ENCODE data around the gene MAP7.
"Not testable (repeated sequence)": the region's sequence is repeated elsewhere in the genome, so short reads cannot be mapped to it uniquely, and the experiment has no call there.

MAP7 gene

DNA sequence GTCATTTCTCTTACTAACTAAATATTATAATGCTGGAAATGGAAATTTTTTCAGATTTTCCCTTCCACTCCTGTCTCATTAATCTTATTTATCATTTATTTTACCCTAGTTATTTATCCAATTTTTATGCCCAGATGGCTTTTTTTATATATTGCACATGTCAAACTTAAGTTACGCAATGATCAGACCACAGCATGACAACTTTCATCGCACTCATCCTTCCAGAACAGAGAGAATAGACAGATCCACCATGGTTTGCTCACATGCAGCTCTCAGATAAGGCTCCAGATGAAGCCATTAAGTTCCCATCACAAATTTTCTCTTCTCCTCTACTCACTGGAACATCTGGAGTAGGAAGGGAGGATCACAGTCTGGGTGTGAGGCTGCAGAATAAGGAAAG lies 48.7 kb downstream of the MAP7 start:
- no peak for DNase-seq

DNA sequence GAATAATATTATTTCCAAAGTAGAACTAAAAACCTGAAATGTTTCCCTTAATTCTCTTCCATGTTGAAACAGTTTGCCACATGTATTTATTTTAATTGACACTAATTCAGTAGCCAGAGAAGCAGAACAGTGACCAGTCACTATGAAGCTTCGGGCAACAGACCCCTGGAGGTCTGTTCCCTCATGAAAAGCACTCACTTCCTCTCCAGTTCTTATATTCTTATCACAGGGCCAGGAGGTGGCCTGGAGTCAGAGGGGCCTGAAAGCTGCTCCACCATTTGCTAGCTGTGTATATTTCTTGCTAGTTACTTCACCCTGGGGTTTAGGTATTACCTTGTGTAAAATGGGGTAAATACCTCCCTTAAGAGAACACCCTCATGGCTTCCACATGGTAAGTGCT lies 49.1 kb downstream of the MAP7 start:
- DNase-seq: no peak

DNA sequence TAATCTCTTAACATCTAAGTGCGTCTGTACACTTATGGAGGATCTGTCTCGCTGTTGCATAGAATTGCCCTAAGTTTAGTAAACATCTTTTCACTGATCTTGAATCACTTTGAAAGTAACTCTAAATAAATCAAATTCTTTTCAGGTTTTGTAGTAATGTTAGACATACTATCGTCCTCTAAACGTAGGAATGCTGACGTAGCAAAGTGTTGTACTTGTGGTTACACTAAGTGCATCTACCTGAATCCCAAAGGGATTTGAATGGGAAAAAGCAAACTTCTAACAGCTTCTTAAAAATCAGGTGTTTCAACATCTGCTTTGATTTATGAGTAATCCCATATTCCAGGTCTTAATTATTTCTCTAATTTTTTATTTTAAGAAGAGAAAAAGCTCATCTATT lies 49.8 kb downstream of the MAP7 start:
- DNase-seq: no peak

DNA sequence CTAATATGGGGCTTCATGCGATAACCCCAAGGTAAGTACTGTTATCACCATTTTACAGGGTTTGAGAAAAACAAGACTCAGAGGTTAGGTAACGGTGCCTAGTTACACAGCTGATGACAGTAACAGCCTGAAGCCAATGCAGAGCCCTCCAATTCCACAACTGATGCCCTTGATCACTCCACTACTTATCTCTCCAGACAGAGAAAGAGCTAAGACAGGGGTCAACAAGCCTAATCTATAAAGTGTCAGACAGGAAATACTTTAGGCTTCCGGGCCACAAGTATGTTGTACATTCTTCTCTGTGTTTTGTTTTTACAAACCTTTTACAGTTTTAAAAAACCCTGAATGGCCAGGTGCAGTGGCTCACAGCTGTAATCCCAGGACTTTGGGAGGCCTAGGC lies 50.9 kb downstream of the MAP7 start:
- no peak for DNase-seq

- not testable (repeated sequence) for DNase-seq
Observed at GRCh38 chr6:136496449-136496848, 53.8 kb downstream of the MAP7 start.

- DNase-seq: no peak
Observed at GRCh38 chr6:136494710-136495109, 55.5 kb downstream of the MAP7 start.

DNA sequence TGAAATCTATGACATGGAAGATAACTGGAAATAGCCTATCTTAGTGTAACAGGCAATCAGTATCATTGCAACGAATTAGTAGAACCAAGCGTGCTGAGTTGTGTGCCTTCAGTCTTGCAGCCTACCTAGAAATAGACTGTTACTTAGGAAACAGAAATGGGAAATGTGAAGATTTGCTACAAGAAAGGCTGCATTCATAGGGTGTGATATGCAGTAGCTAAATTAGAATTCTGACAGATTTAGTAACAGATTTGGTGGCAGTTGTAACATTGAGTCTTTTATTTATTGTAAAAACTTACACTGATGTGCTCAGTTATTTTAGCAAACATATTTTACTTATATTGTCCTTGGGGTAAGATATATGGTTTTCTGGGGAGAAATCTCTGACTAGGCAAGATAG lies 56.2 kb downstream of the MAP7 start:
- DNase-seq: no peak

- DNase-seq: no peak
Observed at GRCh38 chr6:136492409-136492808, 57.8 kb downstream of the MAP7 start.

DNA sequence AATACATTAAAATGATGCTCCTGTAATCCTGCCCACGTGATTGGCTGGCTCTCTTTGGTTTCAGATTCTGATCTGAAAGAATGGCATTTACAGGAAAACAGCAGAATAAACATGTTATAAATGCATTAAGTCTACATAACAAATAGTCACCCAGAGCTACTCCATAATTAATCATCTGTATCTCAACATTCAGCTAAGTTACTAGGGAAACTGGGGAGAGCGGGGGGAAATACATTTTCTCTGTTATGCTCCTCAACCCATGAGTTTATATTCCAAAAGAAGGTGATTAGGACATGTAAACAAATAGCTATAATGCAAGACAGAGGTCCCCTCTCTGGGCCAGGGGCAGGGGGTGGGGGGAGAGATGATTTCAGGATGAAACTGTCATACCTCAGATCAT lies 58.5 kb downstream of the MAP7 start:
- DNase-seq: no peak

DNA sequence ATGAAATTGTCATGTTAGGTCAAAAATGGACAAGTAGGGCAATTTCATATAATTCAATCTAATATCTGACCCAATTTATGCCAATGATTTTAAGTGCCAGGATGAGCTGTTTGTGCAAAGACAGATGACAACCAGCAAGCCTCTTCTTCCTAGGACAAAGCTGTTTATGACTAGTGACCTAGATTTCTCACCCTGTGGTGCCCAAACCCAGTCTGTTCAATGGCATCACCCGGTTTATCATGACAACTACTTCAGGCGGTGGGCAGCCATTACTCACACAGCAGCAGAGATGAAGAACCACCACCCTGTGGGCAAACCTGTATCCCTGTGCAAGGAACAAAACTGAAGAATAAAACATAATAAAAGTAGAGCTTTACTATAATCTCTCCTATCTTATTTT lies 59.0 kb downstream of the MAP7 start:
- no peak for DNase-seq

- not testable (repeated sequence) for DNase-seq
Observed at GRCh38 chr6:136489689-136490033, 60.6 kb downstream of the MAP7 start.

GRCh38 chr6:136487759-136488425 lies 62.3 kb downstream of the MAP7 start:
- no peak for DNase-seq

DNA sequence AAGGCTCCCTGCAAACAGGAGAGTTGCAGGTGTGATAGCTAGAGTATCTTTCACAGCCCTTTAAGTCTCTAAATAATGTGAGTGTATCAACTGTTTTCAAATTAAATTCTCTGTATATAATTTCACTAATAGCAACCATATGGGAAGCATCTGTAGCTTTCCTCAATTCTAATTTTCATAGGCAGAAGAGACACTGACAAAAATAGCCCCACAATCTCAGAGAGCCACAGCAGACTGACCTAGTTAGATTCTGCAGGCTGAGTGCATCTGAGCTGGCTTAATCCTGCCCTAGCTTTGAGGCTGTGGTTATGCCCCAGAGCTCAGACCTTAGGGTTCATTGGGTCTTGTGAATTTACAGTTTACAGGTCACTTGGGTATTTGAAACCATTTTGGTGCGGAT lies 63.9 kb downstream of the MAP7 start:
- no peak for DNase-seq

DNA sequence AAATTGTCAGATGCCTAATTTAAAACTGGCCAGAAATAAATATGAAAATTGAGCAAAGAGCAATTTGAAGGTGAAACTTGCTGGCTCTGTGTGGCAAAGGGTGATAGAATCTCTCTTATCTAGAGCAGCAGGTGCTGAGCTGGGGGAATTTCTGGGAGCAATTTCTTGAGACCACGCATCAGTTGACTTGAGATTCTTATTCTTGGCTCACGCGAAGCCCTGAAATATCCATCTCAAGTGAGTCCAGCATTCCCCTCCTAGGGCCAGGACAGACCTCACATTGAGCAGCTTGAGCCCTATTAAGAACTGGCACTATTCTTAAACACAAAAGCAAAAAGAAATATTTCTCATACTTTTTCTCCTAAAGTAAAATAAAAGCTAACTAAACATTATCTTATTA lies 66.3 kb downstream of the MAP7 start:
- DNase-seq: no peak

DNA sequence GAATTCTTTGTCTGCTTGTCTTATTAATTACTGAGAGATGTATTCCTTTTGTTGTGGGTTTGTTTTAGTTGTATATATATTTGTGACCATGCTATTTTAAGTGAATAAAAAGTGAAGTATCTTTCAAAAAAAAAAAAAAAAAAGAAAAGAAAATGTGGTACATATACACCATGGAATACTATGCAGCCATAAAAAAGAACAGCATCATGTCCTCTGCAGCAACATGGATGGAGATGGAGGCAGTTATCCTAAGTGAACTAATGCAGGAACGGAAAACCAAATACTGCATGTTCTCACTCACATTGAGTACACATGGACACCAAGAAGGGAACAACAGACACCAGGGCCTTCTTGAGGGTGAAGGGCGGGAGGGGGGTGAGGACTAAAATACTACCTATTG lies 67.2 kb downstream of the MAP7 start:
- DNase-seq: not testable (repeated sequence)

GRCh38 chr6:136477548-136477947 lies 72.7 kb downstream of the MAP7 start:
- no peak for DNase-seq

DNA sequence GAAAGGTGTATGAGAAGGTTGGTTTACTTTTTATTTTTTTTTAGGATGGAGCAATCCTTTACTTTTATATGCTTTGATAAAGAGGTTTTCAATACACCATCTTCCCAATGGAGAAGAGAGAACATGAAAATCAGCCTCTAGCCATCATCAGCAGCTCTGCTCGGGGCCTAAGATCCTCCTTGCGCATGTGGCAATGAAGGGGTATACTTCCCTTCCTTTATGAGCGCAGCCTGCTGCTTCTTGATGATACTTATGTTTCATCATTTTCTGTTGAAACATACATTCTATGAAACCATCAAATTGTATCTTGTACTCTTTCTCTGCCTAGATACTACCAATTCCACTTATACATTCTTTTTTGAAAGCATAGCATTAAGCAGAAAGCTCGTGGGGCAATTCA lies 74.5 kb downstream of the MAP7 start:
- DNase-seq: no peak

DNA sequence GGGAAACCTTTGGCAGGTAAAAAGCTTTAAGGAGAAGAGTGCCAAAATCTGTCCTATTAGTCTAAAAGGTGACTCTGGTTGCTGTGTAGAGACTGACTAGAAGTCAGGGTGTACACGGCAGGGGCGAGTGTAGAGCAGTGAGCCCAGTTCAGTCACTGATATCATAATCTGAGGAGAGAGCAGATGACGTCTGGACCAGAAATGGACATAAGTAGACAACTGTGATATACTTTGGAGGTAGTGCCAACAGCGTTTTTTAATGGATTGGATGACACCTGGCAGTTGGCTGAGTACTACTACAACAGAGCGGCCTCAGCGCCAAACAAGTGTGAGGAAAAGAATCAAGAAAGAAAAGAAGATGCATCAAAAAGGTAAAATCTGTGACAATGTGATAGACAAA lies 76.0 kb downstream of the MAP7 start:
- no peak for DNase-seq

DNA sequence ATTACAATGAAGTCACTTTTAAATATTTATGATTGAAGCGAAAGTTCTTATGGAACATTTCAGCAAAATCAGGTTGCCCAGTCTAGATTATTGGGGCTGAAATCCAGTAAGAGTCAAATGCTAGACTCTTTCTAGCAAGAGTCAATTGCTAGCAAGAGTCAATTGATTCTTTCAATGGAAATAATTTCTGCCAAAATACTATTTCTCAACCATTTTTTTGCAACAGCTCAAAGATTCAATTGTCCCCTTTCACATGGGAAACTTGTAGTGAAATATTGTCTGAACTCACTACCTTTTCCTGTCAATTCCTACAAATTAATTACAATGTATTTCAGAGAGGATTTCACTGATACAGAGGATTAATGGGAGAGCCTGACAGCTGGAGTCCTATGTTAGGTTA lies 78.3 kb downstream of the MAP7 start:
- DNase-seq: no peak

GRCh38 chr6:136471372-136471771 lies 78.8 kb downstream of the MAP7 start:
- no peak for DNase-seq

- no peak for DNase-seq
Observed at GRCh38 chr6:136470044-136470443, 80.2 kb downstream of the MAP7 start.

DNA sequence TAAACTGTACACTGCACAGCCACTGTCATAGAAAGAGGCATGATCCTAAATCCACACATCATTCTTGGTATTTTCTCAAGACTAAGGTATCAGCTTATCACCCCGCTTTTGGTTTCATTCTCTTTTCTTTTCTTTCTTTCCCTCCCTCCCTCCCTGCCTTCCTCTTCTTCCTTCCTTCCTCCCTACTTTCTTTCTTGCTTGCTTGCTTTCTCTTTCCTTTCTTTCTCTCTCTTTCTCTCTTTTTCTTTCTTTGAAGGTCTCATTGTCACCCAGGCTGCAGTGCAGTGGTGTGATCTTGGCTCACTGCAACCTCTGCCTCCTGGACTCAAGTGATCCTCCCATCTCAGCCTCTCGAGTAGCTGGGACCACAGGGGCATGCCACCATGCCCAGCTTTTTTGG lies 81.1 kb downstream of the MAP7 start:
- DNase-seq: no peak

- DNase-seq: no peak
Observed at GRCh38 chr6:136468711-136469110, 81.5 kb downstream of the MAP7 start.

- DNase-seq: no peak
Observed at GRCh38 chr6:136467186-136467585, 83.0 kb downstream of the MAP7 start.

GRCh38 chr6:136466777-136467176 lies 83.4 kb downstream of the MAP7 start:
- DNase-seq: no peak

DNA sequence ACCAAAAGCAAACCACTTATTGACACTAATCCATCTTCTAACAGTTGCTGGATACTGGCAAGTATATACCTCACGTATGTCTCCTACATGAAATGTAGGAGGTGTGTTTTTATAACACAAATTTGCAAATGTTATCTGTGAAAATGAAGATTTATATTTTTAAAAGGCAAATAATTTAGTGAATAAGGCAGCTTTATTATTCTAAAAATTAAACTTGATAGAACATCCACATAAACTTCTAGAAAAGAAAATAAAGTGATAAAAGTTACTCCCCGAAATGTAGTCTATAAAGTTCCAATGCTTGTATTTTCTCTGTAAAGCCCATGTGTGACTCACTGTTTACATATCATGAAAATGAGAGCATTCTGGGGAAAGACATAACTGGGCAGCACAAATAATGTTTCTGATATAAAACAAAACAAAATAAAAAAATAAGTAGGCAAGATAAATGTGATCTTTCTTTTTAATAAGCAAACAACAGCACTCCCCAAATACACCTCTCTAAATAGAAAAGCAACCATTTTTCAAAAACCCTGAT lies 84.4 kb downstream of the MAP7 start:
- DNase-seq: no peak
